SK-N-SH (cell line): Measurements from ENCODE around the gene ETNK2. TPM values are rescaled to one million over a fixed set of nuclear protein-coding genes. Genes with fewer than 3 reads are reported as not detected.

ENCODE experiments used
- CTCF ChIA-PET: fragments of 300-600, 350-600 bp; formaldehyde crosslinking; extraction: SDS; loops from one replicate; lab custom pipeline; 2021; lab: Yijun Ruan, JAX
- POLR2A ChIA-PET: fragments of 350-600 bp; sonication (Branson Sonifier 250); formaldehyde crosslinking; extraction: SDS; loops from one replicate; lab custom pipeline; 2020; ENCODE audit warnings: antibody characterized with exemption, inconsistent platforms; lab: Yijun Ruan, JAX
- DNase-seq: peaks from one replicate; pipeline ENCODE4 v3.0.0; 2012
- H2AFZ ChIP-seq: fragments of 200-600 bp; sonication (generic); 2 replicates; pipeline ENCODE4 v1.8.1; 2016; ENCODE audit warnings: antibody characterized with exemption, mild to moderate bottlenecking, low read depth
- H3F3A ChIP-seq: fragments of 200-600 bp; sonication (generic); replicated peaks from 2 replicates; pipeline ENCODE3; 2016; ENCODE audit warnings: antibody characterized with exemption, mild to moderate bottlenecking; ENCODE audit not compliant: insufficient read depth
- H3K27ac ChIP-seq, 2 experiments: fragments of 200-500 bp in 1 of 2; fragments of 200-600 bp in 1 of 2; sonication (Bioruptor generic) in 1 of 2; sonication (generic), shearing (Covaris generic) in 1 of 2; 2 replicates each; pipeline versions ENCODE4 v1.5.1 to v1.6.1; 2014 to 2016; ENCODE audit warnings: low read depth in 2 of 2, inconsistent platforms in 1 of 2, low read length in 1 of 2, mild to moderate bottlenecking in 1 of 2, mixed read lengths in 1 of 2
- H3K27me3 ChIP-seq: fragments of 200-600 bp; sonication (generic), shearing (Covaris generic); 2 replicates; pipeline ENCODE4 v1.6.1; 2016; ENCODE audit warnings: mixed run types; ENCODE audit not compliant: insufficient read depth
- H3K36me3 ChIP-seq, 2 experiments: fragments of 200-500 bp in 1 of 2; fragments of 200-600 bp in 1 of 2; sonication (Bioruptor generic) in 1 of 2; sonication (generic) in 1 of 2; replicated peaks in 1 of 2; 2 replicates each; pipeline versions ENCODE3 to v1.5.1; 2014 to 2016; ENCODE audit warnings: low read length in 1 of 2, mild to moderate bottlenecking in 1 of 2; ENCODE audit not compliant: insufficient read depth in 2 of 2, control insufficient read depth in 1 of 2
- H3K4me1 ChIP-seq, 2 experiments: fragments of 200-500 bp in 1 of 2; fragments of 200-600 bp in 1 of 2; sonication (Bioruptor generic) in 1 of 2; sonication (generic), shearing (Covaris generic) in 1 of 2; 2 replicates each; pipeline versions ENCODE4 v1.5.1 to v1.6.1; 2014 to 2016; ENCODE audit warnings: low read depth in 1 of 2, low read length in 1 of 2, mixed run types in 1 of 2; ENCODE audit not compliant: insufficient read depth in 2 of 2, control insufficient read depth in 1 of 2
- H3K4me2 ChIP-seq: fragments of 200-600 bp; sonication (generic), shearing (Covaris generic); 2 replicates; pipeline ENCODE4 v1.6.1; 2017; ENCODE audit warnings: mixed run types
- H3K4me3 ChIP-seq, 2 experiments: fragments of 200-500 bp in 1 of 2; fragments of 200-600 bp in 1 of 2; sonication (Bioruptor generic) in 1 of 2; sonication (generic), shearing (Covaris generic) in 1 of 2; 2 replicates each; pipeline versions ENCODE4 v1.5.1 to v1.8.1; 2014 to 2016; ENCODE audit warnings: low read depth in 2 of 2, inconsistent platforms in 1 of 2, low read length in 1 of 2, mild to moderate bottlenecking in 1 of 2, mixed read lengths in 1 of 2, moderate library complexity in 1 of 2
- H3K79me2 ChIP-seq: fragments of 200-600 bp; sonication (generic); 2 replicates; pipeline ENCODE4 v1.8.1; 2017; ENCODE audit warnings: mild to moderate bottlenecking; ENCODE audit not compliant: insufficient read depth
- H3K9ac ChIP-seq: fragments of 200-600 bp; sonication (generic); 2 replicates; pipeline ENCODE4 v1.6.1; 2017; ENCODE audit warnings: mixed run types
- H3K9me2 ChIP-seq: fragments of 200-600 bp; sonication (generic); 2 replicates; pipeline ENCODE4 v1.6.1; 2017; ENCODE audit warnings: mixed run types
- H3K9me3 ChIP-seq: fragments of 200-600 bp; sonication (generic); 2 replicates; pipeline ENCODE4 v1.6.1; 2017; ENCODE audit warnings: mixed run types, mild to moderate bottlenecking, moderate library complexity
- H4K20me1 ChIP-seq: fragments of 200-600 bp; sonication (generic); 2 replicates; pipeline ENCODE4 v1.6.1; 2017; ENCODE audit warnings: mild to moderate bottlenecking, mixed run types; ENCODE audit not compliant: insufficient read depth
- ELF1 ChIP-seq: IDR thresholded peaks from 2 replicates; pipeline ENCODE4 v1.4.0; 2012
- EP300 ChIP-seq, 2 experiments: IDR thresholded peaks; 2 replicates each; pipeline versions ENCODE4 v1.4.0 to v1.6.1; 2012; ENCODE audit warnings: borderline replicate concordance in 1 of 2, low read depth in 1 of 2, low read length in 1 of 2
- FOXM1 ChIP-seq: IDR thresholded peaks from 2 replicates; pipeline ENCODE4 v1.4.0; 2012; ENCODE audit warnings: low read depth, mild to moderate bottlenecking
- MEF2A ChIP-seq: IDR thresholded peaks from 2 replicates; pipeline ENCODE4 v1.4.0; 2012; ENCODE audit warnings: low read depth, borderline replicate concordance
- NFIC ChIP-seq: IDR thresholded peaks from 2 replicates; pipeline ENCODE4 v1.4.0; 2012; ENCODE audit warnings: borderline replicate concordance
- NRF1 ChIP-seq: IDR thresholded peaks from 2 replicates; pipeline ENCODE4 v1.6.1; 2012; ENCODE audit warnings: low read depth, mild to moderate bottlenecking, low read length
- POLR2AphosphoS5 ChIP-seq: IDR thresholded peaks from 2 replicates; pipeline ENCODE4 v1.6.1; 2012; ENCODE audit warnings: low read depth, low read length
- RAD21 ChIP-seq: IDR thresholded peaks from 2 replicates; pipeline ENCODE4 v1.6.1; 2012; ENCODE audit warnings: mild to moderate bottlenecking, low read length
- RCOR1 ChIP-seq: fragments of 150-350 bp; IDR thresholded peaks from 2 replicates; pipeline ENCODE4 v1.6.1; 2017; ENCODE audit warnings: antibody characterized with exemption, low read length
- RFX5 ChIP-seq: IDR thresholded peaks from 2 replicates; pipeline ENCODE4 v1.6.1; 2012; ENCODE audit warnings: mild to moderate bottlenecking, improper control_type of control experiment, low read length
- RXRA ChIP-seq: IDR thresholded peaks from 2 replicates; pipeline ENCODE4 v1.4.0; 2012; ENCODE audit warnings: low read depth, mild to moderate bottlenecking, borderline replicate concordance
- TAF1 ChIP-seq: IDR thresholded peaks from 2 replicates; pipeline ENCODE4 v1.6.1; 2012; ENCODE audit warnings: low read depth, mild to moderate bottlenecking, low read length, moderate library complexity, borderline replicate concordance
- USF1 ChIP-seq: IDR thresholded peaks from 2 replicates; pipeline ENCODE4 v1.4.0; 2012; ENCODE audit warnings: low read depth, borderline replicate concordance
- WGBS: methylation state at CpG from one replicate; pipeline ENCODE4 v1.1.6; 2017; ENCODE audit warnings: low lambda C conversion rate; 5-methylcytosine and 5-hydroxymethylcytosine counted together
- polyA plus RNA-seq, 3 experiments: library from polyadenylated mRNA; depleted of rRNA; stranded (reverse); fragments of >200 nt; gene quantifications; 2 replicates each; pipeline ENCODE4 v1.2.3, GENCODE V29; 2012
- TF ChIP-seq, protein P1 (sequence below): fragments of 200-600 bp; sonication (generic); IDR thresholded peaks from 2 replicates; pipeline ENCODE4 v1.6.1; 2017; ENCODE audit warnings: antibody characterized with exemption, mild to moderate bottlenecking, moderate library complexity
- TF ChIP-seq, protein P2 (sequence below): fragments of 150-350 bp; IDR thresholded peaks from 2 replicates; pipeline ENCODE4 v1.6.1; 2017; ENCODE audit warnings: antibody characterized with exemption, low read length, low read depth, borderline replicate concordance
- TF ChIP-seq, protein P3 (sequence below): IDR thresholded peaks from 2 replicates; pipeline ENCODE4 v1.6.1; 2012; ENCODE audit warnings: mild to moderate bottlenecking, low read depth, low read length, moderate library complexity

The ETNK2 gene
- polyA plus RNA-seq, 1 of the 3 experiments (the other 2 are of a cell fraction) = 16.1 TPM

DNA sequence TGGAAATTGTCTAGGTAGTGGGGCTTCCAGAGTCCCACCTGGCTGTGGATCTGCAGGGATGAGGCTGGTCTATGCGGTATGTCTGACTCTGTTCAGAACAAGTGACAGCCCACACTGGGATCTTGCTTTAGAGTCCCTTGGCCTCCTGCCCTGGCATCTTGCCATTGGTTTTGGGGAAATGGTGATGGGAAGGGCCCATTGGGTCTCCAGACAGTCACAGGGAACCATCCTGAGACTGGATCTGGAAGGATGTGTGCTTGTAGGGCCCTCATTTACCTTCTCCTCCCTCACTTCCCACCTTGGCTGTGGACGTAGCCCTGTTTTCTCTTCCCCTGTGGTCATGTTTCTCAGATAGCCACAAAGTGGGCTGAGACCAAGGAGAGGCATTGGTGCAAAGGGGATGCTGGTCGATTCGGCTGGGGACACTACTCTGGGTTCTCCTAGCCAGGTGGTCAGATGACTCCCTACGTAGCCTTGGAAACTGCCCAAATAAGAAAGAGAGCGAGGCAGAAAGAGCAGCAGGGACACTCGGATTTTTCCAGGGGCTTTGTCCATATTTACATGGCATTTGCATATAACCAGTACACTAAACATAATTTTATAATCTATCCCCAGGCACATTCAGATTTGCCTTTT is 63.8 kb downstream of the ETNK2 start:
- Histone ChIP-seq H3K36me3 (no peaks in the 10 kb centered on the region), H3K79me2 (no peaks in the 10 kb centered on the region; the same call in 1 of the 2 replicates), H4K20me1 (no peaks in the 10 kb centered on the region), H3F3A (no peaks in the 10 kb centered on the region), H3K4me1 (peaks cover 0 to 28% of the 10 kb centered on the region in 2 experiments; a peak in 1 of 4 replicates), H3K27me3 (no peaks in the 10 kb centered on the region), H2AFZ (no peak overlapping the region), H3K4me3 (no peak overlapping the region), H3K4me2 (no peak overlapping the region), H3K9me3 (no peaks in the 10 kb centered on the region), H3K27ac (no peak overlapping the region), H3K9ac (no peak overlapping the region), H3K9me2 (no peaks in the 10 kb centered on the region)
- TF ChIP-seq TAF1 (no peak), NRF1 (no peak), FOXM1 (no peak), RAD21 (no peak), RXRA (no peak), USF1 (no peak), RCOR1 (no peak), RFX5 (no peak), NFIC (no peak)
- TF ChIP-seq, protein P1, sequence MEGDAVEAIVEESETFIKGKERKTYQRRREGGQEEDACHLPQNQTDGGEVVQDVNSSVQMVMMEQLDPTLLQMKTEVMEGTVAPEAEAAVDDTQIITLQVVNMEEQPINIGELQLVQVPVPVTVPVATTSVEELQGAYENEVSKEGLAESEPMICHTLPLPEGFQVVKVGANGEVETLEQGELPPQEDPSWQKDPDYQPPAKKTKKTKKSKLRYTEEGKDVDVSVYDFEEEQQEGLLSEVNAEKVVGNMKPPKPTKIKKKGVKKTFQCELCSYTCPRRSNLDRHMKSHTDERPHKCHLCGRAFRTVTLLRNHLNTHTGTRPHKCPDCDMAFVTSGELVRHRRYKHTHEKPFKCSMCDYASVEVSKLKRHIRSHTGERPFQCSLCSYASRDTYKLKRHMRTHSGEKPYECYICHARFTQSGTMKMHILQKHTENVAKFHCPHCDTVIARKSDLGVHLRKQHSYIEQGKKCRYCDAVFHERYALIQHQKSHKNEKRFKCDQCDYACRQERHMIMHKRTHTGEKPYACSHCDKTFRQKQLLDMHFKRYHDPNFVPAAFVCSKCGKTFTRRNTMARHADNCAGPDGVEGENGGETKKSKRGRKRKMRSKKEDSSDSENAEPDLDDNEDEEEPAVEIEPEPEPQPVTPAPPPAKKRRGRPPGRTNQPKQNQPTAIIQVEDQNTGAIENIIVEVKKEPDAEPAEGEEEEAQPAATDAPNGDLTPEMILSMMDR = no peak
- 91% methylated on average over 6 of the region's 7 CpGs for WGBS
- no peak for DNase-seq
- ChIA-PET CTCF (no interaction called here), POLR2A (no interaction called here)

DNA sequence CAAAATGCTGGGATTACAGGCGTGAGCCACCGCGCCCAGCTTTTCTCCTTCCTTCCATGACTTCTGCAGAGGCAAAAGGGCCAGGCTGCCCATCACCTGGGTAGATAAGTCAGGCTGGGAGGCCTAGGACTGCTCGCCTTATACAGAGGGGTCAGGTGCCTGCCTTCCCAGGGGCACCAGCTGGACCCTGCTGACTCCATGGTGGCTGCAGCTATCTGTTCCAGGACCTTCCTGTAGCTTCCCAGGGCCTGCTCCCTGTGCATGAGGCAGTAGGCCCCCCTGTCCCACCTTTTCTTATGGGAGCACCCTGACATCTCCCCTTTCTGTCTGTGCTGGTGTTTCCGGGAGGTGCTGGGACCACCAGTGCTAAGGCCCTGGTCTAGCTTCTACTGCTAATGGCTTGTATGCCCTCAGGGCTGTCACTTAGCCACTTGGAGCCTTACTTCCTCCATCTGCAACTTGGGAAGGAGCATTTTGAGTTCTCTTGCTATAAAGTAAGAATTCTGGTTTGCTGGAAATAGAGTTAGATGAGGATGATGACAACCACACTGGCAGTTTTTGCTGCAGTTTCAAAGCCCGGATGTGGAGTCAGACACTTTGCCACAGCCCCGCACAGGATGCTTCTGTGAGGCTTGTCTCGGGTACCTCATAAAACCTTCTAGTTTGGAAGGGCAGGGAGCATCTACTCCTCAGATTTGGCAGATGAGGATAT is 64.5 kb downstream of the ETNK2 start:
- no peaks in the 10 kb centered on the region for H3K27me3 ChIP-seq
- H3K9me3 ChIP-seq = no peaks in the 10 kb centered on the region
- H3K4me2 ChIP-seq = no peak overlapping the region
- H4K20me1 ChIP-seq = no peaks in the 10 kb centered on the region
- H3K36me3 ChIP-seq = no peaks in the 10 kb centered on the region
- no peak overlapping the region for H3K9ac ChIP-seq
- no peaks in the 10 kb centered on the region for H3F3A ChIP-seq
- H3K4me3 ChIP-seq = no peak overlapping the region
- DNase-seq = no peak
- WGBS = 96% methylated on average over 7 of the region's 8 CpGs
- H3K9me2 ChIP-seq = no peaks in the 10 kb centered on the region
- no peak overlapping the region for H3K27ac ChIP-seq
- POLR2A ChIA-PET = no interaction called here
- no peaks in the 10 kb centered on the region; the same call in 1 of the 2 replicates for H3K79me2 ChIP-seq
- H3K4me1 ChIP-seq = peaks cover 0 to 26% of the 10 kb centered on the region in 2 experiments; a peak in 1 of 4 replicates
- CTCF ChIA-PET = no interaction called here
- no peak overlapping the region for H2AFZ ChIP-seq
- TF ChIP-seq, protein P2, sequence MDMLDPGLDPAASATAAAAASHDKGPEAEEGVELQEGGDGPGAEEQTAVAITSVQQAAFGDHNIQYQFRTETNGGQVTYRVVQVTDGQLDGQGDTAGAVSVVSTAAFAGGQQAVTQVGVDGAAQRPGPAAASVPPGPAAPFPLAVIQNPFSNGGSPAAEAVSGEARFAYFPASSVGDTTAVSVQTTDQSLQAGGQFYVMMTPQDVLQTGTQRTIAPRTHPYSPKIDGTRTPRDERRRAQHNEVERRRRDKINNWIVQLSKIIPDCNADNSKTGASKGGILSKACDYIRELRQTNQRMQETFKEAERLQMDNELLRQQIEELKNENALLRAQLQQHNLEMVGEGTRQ = no peak
- TF ChIP-seq, protein P1 = no peak
- TF ChIP-seq TAF1 = no peak
- TF ChIP-seq, protein P3, sequence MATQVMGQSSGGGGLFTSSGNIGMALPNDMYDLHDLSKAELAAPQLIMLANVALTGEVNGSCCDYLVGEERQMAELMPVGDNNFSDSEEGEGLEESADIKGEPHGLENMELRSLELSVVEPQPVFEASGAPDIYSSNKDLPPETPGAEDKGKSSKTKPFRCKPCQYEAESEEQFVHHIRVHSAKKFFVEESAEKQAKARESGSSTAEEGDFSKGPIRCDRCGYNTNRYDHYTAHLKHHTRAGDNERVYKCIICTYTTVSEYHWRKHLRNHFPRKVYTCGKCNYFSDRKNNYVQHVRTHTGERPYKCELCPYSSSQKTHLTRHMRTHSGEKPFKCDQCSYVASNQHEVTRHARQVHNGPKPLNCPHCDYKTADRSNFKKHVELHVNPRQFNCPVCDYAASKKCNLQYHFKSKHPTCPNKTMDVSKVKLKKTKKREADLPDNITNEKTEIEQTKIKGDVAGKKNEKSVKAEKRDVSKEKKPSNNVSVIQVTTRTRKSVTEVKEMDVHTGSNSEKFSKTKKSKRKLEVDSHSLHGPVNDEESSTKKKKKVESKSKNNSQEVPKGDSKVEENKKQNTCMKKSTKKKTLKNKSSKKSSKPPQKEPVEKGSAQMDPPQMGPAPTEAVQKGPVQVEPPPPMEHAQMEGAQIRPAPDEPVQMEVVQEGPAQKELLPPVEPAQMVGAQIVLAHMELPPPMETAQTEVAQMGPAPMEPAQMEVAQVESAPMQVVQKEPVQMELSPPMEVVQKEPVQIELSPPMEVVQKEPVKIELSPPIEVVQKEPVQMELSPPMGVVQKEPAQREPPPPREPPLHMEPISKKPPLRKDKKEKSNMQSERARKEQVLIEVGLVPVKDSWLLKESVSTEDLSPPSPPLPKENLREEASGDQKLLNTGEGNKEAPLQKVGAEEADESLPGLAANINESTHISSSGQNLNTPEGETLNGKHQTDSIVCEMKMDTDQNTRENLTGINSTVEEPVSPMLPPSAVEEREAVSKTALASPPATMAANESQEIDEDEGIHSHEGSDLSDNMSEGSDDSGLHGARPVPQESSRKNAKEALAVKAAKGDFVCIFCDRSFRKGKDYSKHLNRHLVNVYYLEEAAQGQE = no peak
- no peak for TF ChIP-seq MEF2A
- TF ChIP-seq EP300 (IDR thresholded peaks at IDR 0.05; ENCODE audit: borderline replicate concordance in 1 of 2, low read depth in 1 of 2, low read length in 1 of 2) = no peak
- TF ChIP-seq RXRA = no peak
- TF ChIP-seq NFIC = no peak
- TF ChIP-seq ELF1 = no peak
- TF ChIP-seq POLR2AphosphoS5 = no peak
